ENCODE data around the gene FANCB.

FANCB gene

DNA sequence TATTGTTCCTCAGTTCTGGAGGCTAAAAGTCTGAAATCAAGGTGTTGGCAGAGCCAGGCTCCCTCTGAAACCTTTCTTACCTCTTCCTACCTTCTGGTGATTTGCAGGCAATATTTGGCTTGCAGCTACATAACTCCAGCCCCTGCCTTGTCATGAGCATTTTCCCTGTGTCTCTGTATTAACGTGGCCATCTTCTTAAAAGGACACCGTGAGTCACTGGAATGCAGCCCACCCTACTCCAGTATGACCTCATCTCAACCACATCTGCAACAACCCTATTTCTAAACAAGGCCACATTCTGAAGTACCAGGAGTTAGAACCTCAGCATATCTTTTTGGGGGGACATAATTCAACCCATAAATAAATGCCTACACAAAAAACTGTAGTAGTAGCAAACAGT lies 40.7 kb downstream of the FANCB start:
- Histone ChIP-seq H3K4me1 (ENCODE audit: control insufficient read depth, insufficient read depth, low read length) (peaks cover 4% of the 10 kb centered on the region), H3K9me3 (ENCODE audit: control insufficient read depth, insufficient read depth, low read length) (no peaks in the 10 kb centered on the region), H3K9ac (ENCODE audit: low read depth, low read length) (no peak overlapping the region), H3K4me3 (ENCODE audit: low read depth, low read length) (no peak overlapping the region), H3K27me3 (ENCODE audit: control insufficient read depth, insufficient read depth, low read length) (no peaks in the 10 kb centered on the region), H3K36me3 (ENCODE audit: control insufficient read depth, insufficient read depth, low read length) (peaks cover 6% of the 10 kb centered on the region)

DNA sequence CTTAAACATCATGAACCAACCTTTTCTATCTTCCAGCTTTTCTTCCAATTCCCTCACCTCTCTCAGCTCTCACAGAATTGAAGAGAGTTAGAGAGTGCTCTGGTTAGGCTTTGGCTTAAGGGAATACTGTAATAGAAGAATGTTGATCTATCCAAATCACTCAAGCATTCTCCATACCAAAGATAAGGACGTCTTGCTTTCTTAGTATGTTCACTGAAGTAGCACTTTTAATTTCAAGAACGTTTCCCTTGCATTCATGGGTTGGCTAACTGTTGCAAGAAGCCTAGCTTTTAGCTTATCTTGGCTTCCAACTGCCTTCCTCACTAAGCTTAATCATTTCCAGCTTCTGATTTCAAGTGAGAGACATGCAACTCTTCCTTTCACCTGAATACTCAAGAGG lies 43.2 kb downstream of the FANCB start:
- Histone ChIP-seq H3K9me3 (ENCODE audit: control insufficient read depth, insufficient read depth, low read length) (no peaks in the 10 kb centered on the region), H3K4me3 (ENCODE audit: low read depth, low read length) (no peak overlapping the region), H3K9ac (ENCODE audit: low read depth, low read length) (no peak overlapping the region), H3K27me3 (ENCODE audit: control insufficient read depth, insufficient read depth, low read length) (no peaks in the 10 kb centered on the region), H3K36me3 (ENCODE audit: control insufficient read depth, insufficient read depth, low read length) (no peaks in the 10 kb centered on the region), H3K4me1 (ENCODE audit: control insufficient read depth, insufficient read depth, low read length) (peaks cover 4% of the 10 kb centered on the region)

DNA sequence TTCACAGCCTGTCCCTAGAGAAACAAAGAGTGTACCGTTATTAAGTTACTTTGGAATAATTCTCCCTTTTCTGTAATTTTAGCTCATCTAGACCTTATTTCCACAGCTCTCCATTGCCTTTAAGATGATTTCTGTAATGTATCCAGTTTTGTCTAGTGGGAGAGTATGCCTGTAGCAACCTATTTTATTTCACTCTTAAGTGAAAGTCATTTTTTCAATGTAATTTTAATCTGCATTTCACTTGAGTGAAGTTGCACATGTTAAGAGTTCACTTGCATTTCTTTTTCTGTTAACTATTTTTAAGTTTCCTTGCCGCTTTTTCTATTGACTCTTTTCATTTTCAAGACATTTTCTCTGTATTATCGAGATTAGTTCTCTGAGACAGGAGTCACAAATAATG lies 46.5 kb downstream of the FANCB start:
- no peaks in the 10 kb centered on the region for H3K36me3 ChIP-seq (ENCODE audit: control insufficient read depth, insufficient read depth, low read length)
- H3K27me3 ChIP-seq (ENCODE audit: control insufficient read depth, insufficient read depth, low read length): no peaks in the 10 kb centered on the region
- H3K9me3 ChIP-seq (ENCODE audit: control insufficient read depth, insufficient read depth, low read length): no peaks in the 10 kb centered on the region
- no peak overlapping the region for H3K9ac ChIP-seq (ENCODE audit: low read depth, low read length)
- no peak overlapping the region for H3K4me3 ChIP-seq (ENCODE audit: low read depth, low read length)
- no peaks in the 10 kb centered on the region for H3K4me1 ChIP-seq (ENCODE audit: control insufficient read depth, insufficient read depth, low read length)

DNA sequence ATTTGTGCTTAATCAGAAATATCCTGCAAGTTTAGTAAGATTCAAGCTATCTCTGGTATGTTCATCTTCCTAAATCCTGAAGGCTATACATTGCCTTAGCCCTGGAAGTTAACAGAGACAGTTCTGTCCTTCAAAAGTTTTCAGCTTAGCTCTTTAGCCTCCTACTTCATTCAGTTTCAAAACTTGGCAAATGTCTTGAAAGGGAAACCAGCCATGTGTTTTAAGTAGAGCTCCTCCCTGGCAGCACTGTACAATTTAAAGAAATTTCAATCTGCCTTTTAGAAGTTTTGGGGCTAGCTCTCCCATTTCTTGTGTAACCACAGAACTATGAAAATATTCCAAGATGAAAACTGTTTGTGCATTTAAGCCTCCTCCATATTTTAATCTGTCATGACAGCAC lies 47.0 kb downstream of the FANCB start:
- Histone ChIP-seq H3K4me1 (ENCODE audit: control insufficient read depth, insufficient read depth, low read length) (no peaks in the 10 kb centered on the region), H3K9me3 (ENCODE audit: control insufficient read depth, insufficient read depth, low read length) (no peaks in the 10 kb centered on the region), H3K9ac (ENCODE audit: low read depth, low read length) (no peak overlapping the region), H3K4me3 (ENCODE audit: low read depth, low read length) (no peak overlapping the region), H3K27me3 (ENCODE audit: control insufficient read depth, insufficient read depth, low read length) (no peaks in the 10 kb centered on the region), H3K36me3 (ENCODE audit: control insufficient read depth, insufficient read depth, low read length) (no peaks in the 10 kb centered on the region)

DNA sequence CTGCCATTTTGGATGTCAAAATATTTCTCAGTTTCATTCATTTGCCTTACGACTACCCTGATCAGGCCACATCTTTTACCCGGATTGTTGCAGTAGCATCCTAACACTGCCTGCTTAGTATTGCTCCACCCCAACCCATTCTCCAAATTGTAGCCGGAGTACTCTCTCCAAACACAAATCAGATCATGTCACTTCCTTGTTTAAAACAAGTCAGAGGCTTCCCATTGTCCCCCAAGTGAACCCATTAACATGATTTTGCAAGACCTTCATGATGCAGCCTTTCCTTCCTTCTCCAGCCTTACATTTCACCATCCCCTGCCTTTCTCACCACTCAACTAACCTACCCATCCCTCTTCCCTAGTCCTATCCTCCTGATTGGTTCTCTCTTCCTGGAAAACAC lies 53.1 kb downstream of the FANCB start:
- Histone ChIP-seq H3K4me3 (ENCODE audit: low read depth, low read length) (no peak overlapping the region), H3K27me3 (ENCODE audit: control insufficient read depth, insufficient read depth, low read length) (no peaks in the 10 kb centered on the region), H3K4me1 (ENCODE audit: control insufficient read depth, insufficient read depth, low read length) (no peaks in the 10 kb centered on the region), H3K9me3 (ENCODE audit: control insufficient read depth, insufficient read depth, low read length) (no peaks in the 10 kb centered on the region), H3K36me3 (ENCODE audit: control insufficient read depth, insufficient read depth, low read length) (no peaks in the 10 kb centered on the region), H3K9ac (ENCODE audit: low read depth, low read length) (no peak overlapping the region)

DNA sequence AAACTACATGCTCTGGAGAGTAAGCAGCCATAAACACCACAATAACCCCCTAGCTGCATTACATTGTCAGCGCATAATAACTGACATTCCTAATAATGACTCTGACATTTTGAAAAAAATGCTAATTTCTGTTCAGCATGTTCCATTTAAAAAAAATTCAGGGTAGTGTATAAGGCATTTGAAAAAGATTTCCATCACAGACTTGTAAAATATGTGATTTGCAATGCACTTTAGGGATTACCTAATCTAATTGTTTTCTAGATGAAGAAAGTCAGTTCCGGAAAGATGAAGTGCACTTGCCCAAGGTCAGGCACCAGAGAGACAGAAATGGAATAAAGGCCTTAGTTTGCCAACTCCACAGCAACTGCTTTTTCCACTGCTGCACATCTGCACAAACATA lies 55.3 kb downstream of the FANCB start:
- no peaks in the 10 kb centered on the region for H3K4me1 ChIP-seq (ENCODE audit: control insufficient read depth, insufficient read depth, low read length)
- H3K4me3 ChIP-seq (ENCODE audit: low read depth, low read length): no peak overlapping the region
- H3K9me3 ChIP-seq (ENCODE audit: control insufficient read depth, insufficient read depth, low read length): no peaks in the 10 kb centered on the region
- no peaks in the 10 kb centered on the region for H3K27me3 ChIP-seq (ENCODE audit: control insufficient read depth, insufficient read depth, low read length)
- H3K9ac ChIP-seq (ENCODE audit: low read depth, low read length): no peak overlapping the region
- no peaks in the 10 kb centered on the region for H3K36me3 ChIP-seq (ENCODE audit: control insufficient read depth, insufficient read depth, low read length)

DNA sequence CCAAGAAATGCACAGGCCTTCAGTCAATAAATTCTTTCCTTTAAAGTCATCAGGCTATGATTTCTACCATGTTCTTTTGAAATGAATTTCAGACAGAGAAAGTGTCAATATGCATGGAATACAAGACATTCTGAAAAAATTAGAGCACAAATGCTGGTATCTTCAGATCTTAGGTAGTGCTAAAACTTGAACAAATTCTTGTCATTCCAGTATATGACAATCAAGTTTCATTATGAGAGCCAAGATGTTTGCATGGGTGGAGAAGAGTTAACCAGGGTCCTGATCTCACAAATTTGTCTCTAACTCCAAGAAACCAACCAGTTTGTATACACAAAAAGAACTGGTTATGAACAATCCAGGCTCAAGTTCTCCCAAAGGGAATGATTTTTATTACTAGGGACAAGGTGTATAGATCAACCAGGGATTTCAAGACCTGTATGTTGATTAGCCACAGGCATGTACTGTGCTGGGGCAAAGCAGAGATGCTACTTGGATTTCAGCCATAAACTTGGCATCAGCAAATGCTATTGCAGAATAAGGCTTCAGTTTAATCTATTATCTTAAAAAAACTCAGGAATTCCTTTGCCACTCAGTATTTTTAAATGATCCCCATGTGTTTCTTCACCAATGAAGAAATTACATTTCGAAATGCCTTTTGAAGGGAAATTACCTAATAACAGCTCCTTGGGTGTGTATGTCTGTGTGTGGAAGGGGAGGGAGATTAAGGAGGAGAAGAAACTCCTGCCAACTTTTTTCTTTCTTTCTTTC lies 69.7 kb downstream of the FANCB start:
- Histone ChIP-seq H3K36me3 (ENCODE audit: control insufficient read depth, insufficient read depth, low read length) (no peaks in the 10 kb centered on the region), H3K4me3 (ENCODE audit: low read depth, low read length) (no peak overlapping the region), H3K9ac (ENCODE audit: low read depth, low read length) (no peak overlapping the region), H3K27me3 (ENCODE audit: control insufficient read depth, insufficient read depth, low read length) (no peaks in the 10 kb centered on the region), H3K9me3 (ENCODE audit: control insufficient read depth, insufficient read depth, low read length) (no peaks in the 10 kb centered on the region), H3K4me1 (ENCODE audit: control insufficient read depth, insufficient read depth, low read length) (no peaks in the 10 kb centered on the region)

DNA sequence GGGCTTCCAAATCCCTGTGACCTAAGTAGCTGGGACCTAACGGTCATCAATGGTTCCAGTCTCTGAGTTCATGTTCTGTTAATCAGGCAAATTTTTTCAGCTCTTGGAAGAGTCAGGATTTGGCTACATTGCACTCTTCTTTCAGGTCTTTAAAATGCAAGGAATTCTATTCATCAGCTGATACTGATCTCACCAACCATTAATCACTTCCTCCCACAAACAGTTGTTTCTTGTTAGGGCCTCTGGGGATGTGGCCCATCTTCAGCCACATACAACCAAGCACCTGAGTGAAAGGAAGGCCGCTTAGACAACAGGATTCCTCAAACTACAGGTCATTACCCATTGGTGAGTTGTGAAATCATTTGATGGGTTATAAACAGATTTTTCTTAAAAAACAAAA lies 71.7 kb downstream of the FANCB start:
- no peaks in the 10 kb centered on the region for H3K27me3 ChIP-seq (ENCODE audit: control insufficient read depth, insufficient read depth, low read length)
- H3K4me3 ChIP-seq (ENCODE audit: low read depth, low read length): no peak overlapping the region
- no peaks in the 10 kb centered on the region for H3K36me3 ChIP-seq (ENCODE audit: control insufficient read depth, insufficient read depth, low read length)
- no peaks in the 10 kb centered on the region for H3K9me3 ChIP-seq (ENCODE audit: control insufficient read depth, insufficient read depth, low read length)
- no peak overlapping the region for H3K9ac ChIP-seq (ENCODE audit: low read depth, low read length)
- H3K4me1 ChIP-seq (ENCODE audit: control insufficient read depth, insufficient read depth, low read length): no peaks in the 10 kb centered on the region

DNA sequence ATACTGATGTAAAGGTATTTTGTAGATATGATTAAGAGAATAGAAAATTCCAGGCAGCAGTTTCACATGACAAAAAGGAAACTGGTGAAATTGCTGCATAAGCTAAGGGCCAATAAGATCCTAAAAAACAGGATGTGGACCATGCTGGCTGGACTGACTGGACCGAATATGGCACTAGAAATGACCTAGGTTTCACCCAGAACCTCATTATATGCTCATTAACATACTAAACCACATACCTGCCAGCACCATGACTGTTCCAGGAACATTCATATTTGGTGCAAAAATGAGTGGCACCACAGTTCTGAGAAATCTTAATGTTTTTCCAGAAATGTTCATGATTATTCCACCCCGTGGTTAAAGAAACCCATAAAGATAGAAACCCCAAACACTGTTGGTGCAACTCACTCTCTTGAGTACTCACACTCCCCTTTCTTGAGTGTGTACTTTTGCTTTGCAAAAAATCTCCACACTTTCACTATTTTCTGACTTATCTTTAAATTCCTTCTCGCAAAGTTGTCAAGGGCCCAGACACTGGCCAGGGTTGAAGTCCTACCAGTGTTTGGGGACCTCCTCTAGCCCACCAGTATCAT lies 74.0 kb downstream of the FANCB start:
- Histone ChIP-seq H3K27me3 (ENCODE audit: control insufficient read depth, insufficient read depth, low read length) (no peaks in the 10 kb centered on the region), H3K9me3 (ENCODE audit: control insufficient read depth, insufficient read depth, low read length) (no peaks in the 10 kb centered on the region), H3K4me3 (ENCODE audit: low read depth, low read length) (no peak overlapping the region), H3K9ac (ENCODE audit: low read depth, low read length) (no peak overlapping the region), H3K4me1 (ENCODE audit: control insufficient read depth, insufficient read depth, low read length) (no peaks in the 10 kb centered on the region), H3K36me3 (ENCODE audit: control insufficient read depth, insufficient read depth, low read length) (no peaks in the 10 kb centered on the region)

All from iPS-15b (cell line).